ENCODE data around the gene ZNF202.

GRCh38 chr11:123696183-123696582 lies 45.3 kb downstream of the ZNF202 start:
- TF ChIP-seq CTCF (IDR thresholded peaks at IDR 0.05) (no peak), POLR2A (IDR thresholded peaks at IDR 0.05) (no peak)
